Vagina (tissue), 2 donors: ENCODE results near the gene SLC39A11.

Experiments
- CTCF ChIP-seq, 3 experiments: fragments of 450-650 bp in 2 of 3; fragments of 200-600 bp in 1 of 3; sonication (generic) in 1 of 3; IDR thresholded peaks; one replicate each; pipeline ENCODE4 v1.5.1; 2017 to 2019; ENCODE audit warnings: antibody characterized with exemption in 3 of 3, mild to moderate bottlenecking in 2 of 3, moderate library complexity in 2 of 3
- POLR2AphosphoS5 ChIP-seq, 2 donors: sonication (generic); formaldehyde crosslinking; IDR thresholded peaks; one replicate each; pipeline ENCODE4 v1.9.0; 2017; ENCODE audit warnings: antibody characterized with exemption in 2 of 2, mild to moderate bottlenecking in 2 of 2, low read depth in 1 of 2; ENCODE audit not compliant: insufficient read depth in 1 of 2

GRCh38 chr17:72984926-72985325 is 107.6 kb downstream of the SLC39A11 start:
- TF ChIP-seq POLR2AphosphoS5 (IDR thresholded peaks at IDR 0.05; ENCODE audit: insufficient read depth in 1 of 2, low read depth in 1 of 2) (no peak), CTCF (IDR thresholded peaks at IDR 0.05) (no peak)
